GM12874 (cell line): Measurements from ENCODE around the gene UGT1A10.

Experiments used
- CTCF ChIP-seq: IDR thresholded peaks from 2 replicates; pipeline ENCODE4 v1.5.1; 2011; ENCODE audit warnings: low read depth, mild to moderate bottlenecking, control low read depth, low read length, moderate library complexity; ENCODE audit not compliant: insufficient read depth

The UGT1A10 gene

GRCh38 chr2:233711312-233712008 is 75.2 kb downstream of the UGT1A10 start:
- peak; percentile 88 for TF ChIP-seq CTCF

DNA sequence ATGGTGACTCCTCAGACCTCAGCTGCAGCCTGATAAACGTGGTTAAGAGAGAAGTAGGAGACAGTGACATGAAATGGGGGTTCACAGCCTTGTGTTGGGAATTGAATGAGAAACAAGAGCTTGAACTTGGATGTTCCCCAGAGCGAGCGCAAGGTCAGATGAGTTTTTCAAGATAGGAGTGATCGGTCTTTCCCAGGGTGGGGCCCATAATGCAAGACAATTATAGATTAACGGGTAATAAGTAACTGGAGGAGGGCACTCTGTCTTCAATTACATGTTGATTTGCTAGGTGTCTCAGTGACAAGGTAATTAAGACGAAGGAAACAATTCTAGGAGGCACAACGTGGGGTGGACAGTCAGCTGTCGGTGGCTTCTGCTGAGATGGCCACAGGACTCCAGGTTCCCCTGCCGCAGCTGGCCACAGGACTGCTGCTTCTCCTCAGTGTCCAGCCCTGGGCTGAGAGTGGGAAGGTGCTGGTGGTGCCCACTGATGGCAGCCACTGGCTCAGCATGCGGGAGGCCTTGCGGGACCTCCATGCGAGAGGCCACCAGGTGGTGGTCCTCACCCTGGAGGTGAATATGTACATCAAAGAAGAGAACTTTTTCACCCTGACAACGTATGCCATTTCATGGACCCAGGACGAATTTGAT is 76.5 kb downstream of the UGT1A10 start, which contains the start of gene UGT1A5:
Gene UGT1A5, plus strand, starts transcription at position 297 of the 651 bp plus-strand sequence. Its CDS starts 85 bp downstream, at position 382.
- no peak for TF ChIP-seq CTCF

- TF ChIP-seq CTCF: no peak
Measured at GRCh38 chr2:233713262-233713615, 77.0 kb downstream of the UGT1A10 start.

DNA sequence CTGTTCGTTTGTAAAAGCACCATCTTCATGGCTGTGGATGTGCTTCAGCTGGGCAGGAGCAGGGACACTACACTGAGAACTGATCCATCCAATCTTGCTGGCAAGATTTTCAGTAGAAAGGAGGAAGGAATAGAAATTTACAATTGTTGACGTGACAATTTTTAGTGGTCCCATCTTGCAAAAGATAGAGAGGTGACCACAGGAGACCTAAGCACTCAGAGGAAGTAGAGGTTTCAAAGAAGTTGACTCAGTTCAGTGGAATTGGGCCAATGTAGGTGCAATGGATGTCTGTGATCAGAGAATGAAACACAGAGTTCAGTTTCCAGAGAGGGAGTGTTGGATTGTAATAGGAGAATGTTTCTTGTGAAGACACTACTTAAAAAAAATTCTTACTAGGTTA is 77.9 kb downstream of the UGT1A10 start:
- TF ChIP-seq CTCF: no peak

- no peak for TF ChIP-seq CTCF
Measured at GRCh38 chr2:233718552-233718951, 82.3 kb downstream of the UGT1A10 start, which contains the start of gene UGT1A4. Gene UGT1A4, plus strand, starts transcription at chr2:233718736. Its CDS starts 85 bp downstream, at chr2:233718821.

GRCh38 chr2:233728723-233729301 is 92.6 kb downstream of the UGT1A10 start, which contains the start of gene UGT1A3:
Gene UGT1A3, plus strand, starts transcription at chr2:233729042. Its CDS starts 85 bp downstream, at chr2:233729127.
- no peak for TF ChIP-seq CTCF

DNA sequence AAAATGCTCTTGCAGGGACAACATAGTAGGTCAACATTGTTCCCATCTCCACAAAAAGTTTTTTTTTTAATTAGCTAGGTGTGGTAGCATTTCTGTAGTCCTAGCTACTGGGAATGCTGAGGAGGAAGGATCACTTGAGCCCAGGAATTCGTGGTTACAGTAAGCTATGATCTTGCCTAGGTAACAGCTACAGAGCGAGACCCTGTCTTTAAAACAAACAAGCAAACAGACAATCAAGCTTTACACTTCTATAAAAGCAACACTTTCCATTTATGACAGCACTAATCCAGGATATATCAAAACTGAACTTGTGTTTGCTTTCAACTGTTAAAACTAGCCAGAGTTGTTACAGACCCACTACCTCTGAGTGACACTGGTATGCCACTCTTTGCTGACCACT is 104.6 kb downstream of the UGT1A10 start:
- no peak for TF ChIP-seq CTCF
